ENCODE measurements around the gene IDNK.

IDNK gene

DNA sequence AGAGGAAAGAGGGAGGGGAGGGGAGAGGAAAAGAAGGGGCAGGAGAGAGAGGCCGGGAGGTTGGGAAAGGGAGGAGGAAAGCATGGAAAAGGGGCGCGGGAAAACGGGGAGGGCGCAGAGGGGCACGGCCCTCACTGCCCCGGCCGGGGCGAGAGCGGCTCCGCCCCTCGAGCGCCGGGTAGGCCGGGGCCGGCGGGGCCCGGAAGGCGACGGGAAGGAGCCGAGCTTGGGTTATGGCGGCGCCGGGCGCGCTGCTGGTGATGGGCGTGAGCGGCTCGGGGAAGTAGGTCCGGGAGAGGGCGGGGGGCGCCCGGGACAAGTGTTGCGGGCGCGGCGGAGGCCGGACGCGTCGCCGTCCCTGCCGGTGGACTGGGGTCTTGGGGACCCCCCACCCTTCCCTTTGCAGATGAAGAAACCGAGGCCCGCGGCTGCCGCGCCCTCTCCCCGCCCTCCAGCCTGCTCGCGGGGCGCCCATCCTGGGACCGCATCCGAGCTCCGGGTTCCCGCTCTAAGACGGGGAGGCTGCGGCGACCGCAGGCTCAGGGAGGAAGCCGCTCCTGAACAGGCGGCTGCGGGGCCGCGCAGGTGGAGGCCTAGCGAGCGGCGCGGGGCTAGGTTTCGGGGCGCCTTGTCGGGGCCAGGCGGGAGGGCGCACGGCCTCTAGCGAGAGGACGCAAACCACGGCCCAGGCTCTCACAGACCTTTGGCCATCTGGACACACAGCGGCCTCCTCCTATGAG is at the start of gene IDNK:
Gene IDNK, plus strand, starts transcription at position 205 of the 740 bp plus-strand sequence. Its CDS starts 29 bp downstream, at position 234.
- Histone ChIP-seq H3K9me3 (no peaks in the 10 kb centered on the region), H3K4me1 (ENCODE audit: control insufficient read depth in 1 of 2, insufficient read depth in 1 of 2, low read depth in 1 of 2, low read length in 1 of 2) (peaks cover 21 to 22% of the 10 kb centered on the region in 2 experiments), H3K27ac (peak within 1 kb of the TSS; percentile 76), H3K27me3 (no peaks in the 10 kb centered on the region), H3K36me3 (peaks cover 12% of the 10 kb centered on the region), H3K4me3 (ENCODE audit: low read depth in 1 of 2, low read length in 1 of 2) (peak within 1 kb of the TSS; percentile 80)
- TF ChIP-seq, protein P1, sequence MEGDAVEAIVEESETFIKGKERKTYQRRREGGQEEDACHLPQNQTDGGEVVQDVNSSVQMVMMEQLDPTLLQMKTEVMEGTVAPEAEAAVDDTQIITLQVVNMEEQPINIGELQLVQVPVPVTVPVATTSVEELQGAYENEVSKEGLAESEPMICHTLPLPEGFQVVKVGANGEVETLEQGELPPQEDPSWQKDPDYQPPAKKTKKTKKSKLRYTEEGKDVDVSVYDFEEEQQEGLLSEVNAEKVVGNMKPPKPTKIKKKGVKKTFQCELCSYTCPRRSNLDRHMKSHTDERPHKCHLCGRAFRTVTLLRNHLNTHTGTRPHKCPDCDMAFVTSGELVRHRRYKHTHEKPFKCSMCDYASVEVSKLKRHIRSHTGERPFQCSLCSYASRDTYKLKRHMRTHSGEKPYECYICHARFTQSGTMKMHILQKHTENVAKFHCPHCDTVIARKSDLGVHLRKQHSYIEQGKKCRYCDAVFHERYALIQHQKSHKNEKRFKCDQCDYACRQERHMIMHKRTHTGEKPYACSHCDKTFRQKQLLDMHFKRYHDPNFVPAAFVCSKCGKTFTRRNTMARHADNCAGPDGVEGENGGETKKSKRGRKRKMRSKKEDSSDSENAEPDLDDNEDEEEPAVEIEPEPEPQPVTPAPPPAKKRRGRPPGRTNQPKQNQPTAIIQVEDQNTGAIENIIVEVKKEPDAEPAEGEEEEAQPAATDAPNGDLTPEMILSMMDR (IDR thresholded peaks at IDR 0.05) = no peak

DNA sequence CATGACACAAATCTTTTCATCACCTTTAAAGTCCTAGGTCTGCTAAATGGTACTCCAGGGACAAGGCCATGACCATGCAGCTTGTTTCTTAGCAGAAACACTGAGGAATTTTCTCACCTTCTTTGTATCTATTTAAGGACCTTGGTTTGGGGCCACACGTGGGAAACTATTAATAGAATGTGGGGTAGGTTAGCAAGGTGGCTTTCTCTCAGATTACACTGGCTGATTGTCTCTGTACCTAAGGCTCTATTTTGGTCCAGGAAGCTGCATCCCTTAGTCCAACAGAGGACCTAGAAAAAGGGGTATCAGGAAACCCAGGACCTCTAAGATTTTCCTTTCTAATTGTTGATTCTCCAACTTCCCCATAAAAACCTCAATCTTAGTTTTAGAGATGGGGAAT is 48.5 kb upstream of the IDNK start:
- Histone ChIP-seq H3K4me1 (ENCODE audit: control insufficient read depth in 1 of 2, insufficient read depth in 1 of 2, low read depth in 1 of 2, low read length in 1 of 2) (peaks cover 0 to 9% of the 10 kb centered on the region in 2 experiments), H3K27me3 (no peaks in the 10 kb centered on the region), H3K4me3 (ENCODE audit: low read depth in 1 of 2, low read length in 1 of 2) (no peak overlapping the region), H3K36me3 (no peaks in the 10 kb centered on the region), H3K27ac (no peak overlapping the region), H3K9me3 (no peaks in the 10 kb centered on the region)
- TF ChIP-seq, protein P1 (IDR thresholded peaks at IDR 0.05) = no peak

DNA sequence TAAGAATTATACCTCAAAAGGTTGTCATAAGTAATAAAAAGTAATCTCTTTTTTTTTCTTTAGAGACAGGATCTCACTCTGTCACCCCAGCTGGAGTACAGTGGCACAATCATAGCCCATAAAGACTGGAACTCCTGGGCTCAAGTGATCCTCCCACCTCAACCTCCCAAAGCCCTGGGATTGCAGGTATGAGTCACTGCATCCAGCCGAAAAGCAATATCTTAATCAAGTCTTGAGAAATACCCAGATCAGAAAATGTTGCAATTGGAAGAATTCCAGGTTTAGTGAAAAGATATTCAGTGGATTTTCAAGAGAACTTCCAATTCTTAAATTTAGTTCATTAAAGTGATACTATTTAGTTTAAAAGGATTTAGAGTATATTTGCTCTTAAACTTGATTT is 40.9 kb upstream of the IDNK start:
- H3K27me3 ChIP-seq = no peaks in the 10 kb centered on the region
- no peak overlapping the region for H3K27ac ChIP-seq
- TF ChIP-seq, protein P1 (IDR thresholded peaks at IDR 0.05) = no peak
- no peaks in the 10 kb centered on the region for H3K9me3 ChIP-seq
- no peaks in the 10 kb centered on the region for H3K36me3 ChIP-seq
- no peak overlapping the region for H3K4me3 ChIP-seq (ENCODE audit: low read depth in 1 of 2, low read length in 1 of 2)
- no peaks in the 10 kb centered on the region for H3K4me1 ChIP-seq (ENCODE audit: control insufficient read depth in 1 of 2, insufficient read depth in 1 of 2, low read depth in 1 of 2, low read length in 1 of 2)

DNA sequence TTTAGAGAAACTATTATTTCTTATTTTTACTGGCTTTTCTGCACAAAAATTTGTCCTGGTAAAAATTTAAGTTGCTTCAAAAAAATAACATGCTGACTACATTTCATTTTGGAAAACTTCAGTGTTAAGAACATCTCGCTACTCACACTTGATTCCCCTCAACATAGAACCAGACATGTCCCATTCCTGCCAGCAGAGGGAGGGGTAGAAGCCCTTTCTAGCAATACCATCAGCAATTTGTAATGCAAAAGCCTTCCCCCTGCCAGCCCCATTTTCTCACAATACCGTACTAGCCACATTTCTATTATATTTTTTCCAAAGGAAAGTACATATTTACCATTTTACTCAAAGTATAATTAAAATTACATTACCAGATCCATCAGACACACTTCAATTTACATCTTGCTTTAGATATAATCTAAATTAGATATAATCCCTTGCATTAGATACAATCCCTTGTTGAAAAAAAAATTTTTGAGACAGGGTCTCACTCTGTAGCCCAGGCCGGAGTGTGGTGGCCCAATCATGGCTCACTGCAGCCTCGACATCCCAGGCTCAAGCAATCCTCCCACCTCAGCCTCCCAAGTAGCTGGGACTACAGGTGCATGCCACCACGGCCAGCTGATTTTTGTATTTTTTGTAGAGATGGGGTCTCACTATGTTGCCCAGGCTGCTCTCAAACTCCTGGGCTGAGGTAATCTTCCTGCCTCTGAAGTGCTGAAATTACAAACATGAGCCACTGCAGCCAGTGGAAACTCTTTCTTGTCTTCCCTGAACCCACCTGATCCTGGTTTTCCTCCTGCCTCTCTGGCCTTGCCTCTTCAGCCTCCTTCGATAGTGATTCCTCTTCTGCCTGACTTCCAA is 39.6 kb upstream of the IDNK start:
- TF ChIP-seq, protein P1 (IDR thresholded peaks at IDR 0.05) = no peak

DNA sequence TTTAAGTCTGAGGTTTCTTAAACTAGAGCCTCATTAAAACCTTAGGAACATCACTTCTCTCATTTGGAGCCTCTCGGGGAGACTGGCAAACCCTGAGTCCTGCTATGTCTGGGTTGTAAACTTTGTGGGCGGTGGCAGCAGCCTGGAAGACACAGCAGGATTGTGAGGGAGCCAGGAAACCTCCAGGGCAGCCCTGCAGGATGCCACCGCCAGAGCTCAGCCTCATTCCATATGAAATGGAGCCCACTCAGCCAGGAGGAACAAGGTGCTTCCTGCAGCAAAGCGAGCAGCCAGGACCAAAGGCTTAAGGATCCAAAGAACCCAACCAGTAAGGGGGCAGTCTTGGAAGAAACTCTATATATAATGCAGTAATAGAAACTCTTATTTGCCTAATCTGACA is 37.9 kb upstream of the IDNK start:
- no peak overlapping the region for H3K4me3 ChIP-seq (ENCODE audit: low read depth in 1 of 2, low read length in 1 of 2)
- H3K4me1 ChIP-seq (ENCODE audit: control insufficient read depth in 1 of 2, insufficient read depth in 1 of 2, low read depth in 1 of 2, low read length in 1 of 2) = no peaks in the 10 kb centered on the region
- no peaks in the 10 kb centered on the region for H3K9me3 ChIP-seq
- H3K36me3 ChIP-seq = no peaks in the 10 kb centered on the region
- TF ChIP-seq, protein P1 (IDR thresholded peaks at IDR 0.05) = no peak
- H3K27me3 ChIP-seq = no peaks in the 10 kb centered on the region
- H3K27ac ChIP-seq = no peak overlapping the region

More for the DNA sequence above, 39.6 kb upstream of the IDNK start:
- H3K36me3 ChIP-seq = no peaks in the 10 kb centered on the region
- no peaks in the 10 kb centered on the region for H3K27me3 ChIP-seq
- H3K4me3 ChIP-seq (ENCODE audit: low read depth in 1 of 2, low read length in 1 of 2) = no peak overlapping the region
- no peak overlapping the region for H3K27ac ChIP-seq
- no peaks in the 10 kb centered on the region for H3K4me1 ChIP-seq (ENCODE audit: control insufficient read depth in 1 of 2, insufficient read depth in 1 of 2, low read depth in 1 of 2, low read length in 1 of 2)
- no peaks in the 10 kb centered on the region for H3K9me3 ChIP-seq
